ENCODE measurements around the gene CTNNA3. TPM values are rescaled to one million over a fixed set of nuclear protein-coding genes. Genes with fewer than 3 reads are reported as not detected.

The CTNNA3 gene
- total RNA-seq, 1 donor from 2014 or later, result not detected

DNA sequence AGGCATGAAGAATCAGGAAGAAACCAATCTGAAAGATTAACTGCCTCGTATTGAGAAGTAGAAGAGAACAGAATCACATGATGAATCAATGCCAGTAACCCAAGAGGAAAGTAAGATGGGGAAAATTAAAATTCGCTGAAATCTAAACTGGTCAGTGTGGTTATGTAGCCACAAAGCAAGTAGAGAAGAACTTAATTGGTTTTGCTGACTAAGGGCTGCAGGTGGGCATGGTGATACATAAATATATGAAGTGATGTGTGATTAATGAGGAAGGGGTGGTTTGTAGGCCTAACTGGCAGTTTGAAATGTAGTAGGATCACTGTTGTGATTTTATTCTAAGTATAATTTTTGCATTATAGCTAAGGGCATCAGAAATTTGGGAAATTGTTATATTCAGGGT lies 853.6 kb downstream of the CTNNA3 start:
- no peak overlapping the region for H3K27ac Mint-ChIP-seq
- no peak overlapping the region for H3K4me3 Mint-ChIP-seq (ENCODE audit: low read depth)
- H3K27me3 Mint-ChIP-seq (ENCODE audit: low read depth), result no peaks in the 10 kb centered on the region
- no peaks in the 10 kb centered on the region for H3K9me3 Mint-ChIP-seq
- no peaks in the 10 kb centered on the region for H3K36me3 Mint-ChIP-seq (ENCODE audit: low read depth)
- intact Hi-C loops (cut with micrococcal nuclease), result no loop called here
- no peaks in the 10 kb centered on the region for H3K4me1 Mint-ChIP-seq (ENCODE audit: low read depth)
- DNase-seq (ENCODE audit: low spot score), result no peak

DNA sequence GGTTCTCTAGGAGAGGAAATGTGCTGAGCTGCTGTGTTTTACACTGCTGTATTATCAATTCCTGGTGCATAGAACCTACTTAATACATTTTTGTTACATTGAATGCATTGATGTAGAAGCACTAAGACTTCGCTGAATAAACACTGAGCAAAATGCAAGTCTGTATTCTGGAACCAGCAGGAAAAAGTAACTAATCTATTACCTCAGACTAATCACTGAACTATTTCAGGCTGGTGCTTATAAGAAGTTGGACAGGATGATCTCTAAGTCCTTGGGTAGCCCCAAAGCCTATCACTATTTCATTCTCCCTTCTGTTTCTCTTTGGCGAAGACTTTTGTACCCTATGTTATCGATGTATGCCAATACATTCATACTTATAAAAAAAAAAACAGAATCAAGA lies 857.3 kb downstream of the CTNNA3 start:
- Mint-ChIP-seq H3K4me3 (ENCODE audit: low read depth) (no peak overlapping the region), H3K4me1 (ENCODE audit: low read depth) (no peaks in the 10 kb centered on the region), H3K36me3 (ENCODE audit: low read depth) (no peaks in the 10 kb centered on the region), H3K9me3 (no peaks in the 10 kb centered on the region), H3K27ac (no peak overlapping the region), H3K27me3 (ENCODE audit: low read depth) (no peaks in the 10 kb centered on the region)
- intact Hi-C loops (cut with micrococcal nuclease), result no loop called here
- no peak for DNase-seq (ENCODE audit: low spot score)

DNA sequence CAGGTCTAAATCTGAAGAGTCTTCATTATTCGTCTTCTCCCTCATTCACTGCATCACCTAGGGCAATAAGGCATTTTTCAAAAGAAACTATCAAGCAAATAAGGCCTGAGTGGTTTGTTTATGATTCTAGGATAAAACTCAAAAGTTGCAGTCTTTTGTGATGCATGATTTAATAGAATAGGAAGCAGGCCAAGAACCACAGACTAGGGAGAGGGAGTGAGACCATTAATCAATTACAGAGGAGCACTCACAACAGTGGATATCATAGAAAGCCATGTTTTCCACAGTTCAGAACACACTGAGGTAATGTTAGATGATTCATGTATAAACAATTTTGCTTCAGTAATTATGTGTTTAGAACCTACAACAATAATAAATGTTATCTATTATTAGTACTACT lies 858.0 kb downstream of the CTNNA3 start:
- no peak overlapping the region for H3K4me3 Mint-ChIP-seq (ENCODE audit: low read depth)
- H3K4me1 Mint-ChIP-seq (ENCODE audit: low read depth), result no peaks in the 10 kb centered on the region
- DNase-seq (ENCODE audit: low spot score), result no peak
- H3K27ac Mint-ChIP-seq, result no peak overlapping the region
- no peaks in the 10 kb centered on the region for H3K36me3 Mint-ChIP-seq (ENCODE audit: low read depth)
- intact Hi-C loops (cut with micrococcal nuclease), result no loop called here
- no peaks in the 10 kb centered on the region for H3K9me3 Mint-ChIP-seq
- H3K27me3 Mint-ChIP-seq (ENCODE audit: low read depth), result no peaks in the 10 kb centered on the region

DNA sequence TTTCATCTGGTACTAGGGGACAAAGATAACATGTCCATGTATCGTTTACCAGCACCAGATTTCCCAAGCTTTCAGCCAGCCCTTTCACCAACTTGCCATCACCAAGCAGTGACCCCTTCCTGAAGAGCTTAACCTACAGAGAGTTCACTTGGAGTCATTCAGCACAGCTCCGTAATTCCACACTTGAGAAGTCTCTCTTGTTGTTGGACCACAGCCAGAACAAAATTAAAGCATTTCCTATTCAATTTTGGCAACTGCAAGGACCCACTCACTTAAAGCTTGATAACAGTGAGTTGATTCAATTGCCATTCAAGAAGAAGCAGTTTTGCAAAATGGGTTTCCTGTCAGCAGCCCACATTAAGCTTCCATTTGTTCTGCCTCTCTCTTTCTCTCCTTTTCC lies 858.7 kb downstream of the CTNNA3 start:
- Mint-ChIP-seq H3K36me3 (ENCODE audit: low read depth) (no peaks in the 10 kb centered on the region), H3K27me3 (ENCODE audit: low read depth) (no peaks in the 10 kb centered on the region), H3K4me1 (ENCODE audit: low read depth) (no peaks in the 10 kb centered on the region), H3K4me3 (ENCODE audit: low read depth) (no peak overlapping the region), H3K27ac (no peak overlapping the region), H3K9me3 (no peaks in the 10 kb centered on the region)
- intact Hi-C loops (cut with micrococcal nuclease), result no loop called here
- no peak for DNase-seq (ENCODE audit: low spot score)

- intact Hi-C loops (cut with micrococcal nuclease), result no loop called here
- no peaks in the 10 kb centered on the region for H3K4me1 Mint-ChIP-seq (ENCODE audit: low read depth)
Measured at GRCh38 chr10:66836771-66837170, 859.2 kb downstream of the CTNNA3 start.

DNA sequence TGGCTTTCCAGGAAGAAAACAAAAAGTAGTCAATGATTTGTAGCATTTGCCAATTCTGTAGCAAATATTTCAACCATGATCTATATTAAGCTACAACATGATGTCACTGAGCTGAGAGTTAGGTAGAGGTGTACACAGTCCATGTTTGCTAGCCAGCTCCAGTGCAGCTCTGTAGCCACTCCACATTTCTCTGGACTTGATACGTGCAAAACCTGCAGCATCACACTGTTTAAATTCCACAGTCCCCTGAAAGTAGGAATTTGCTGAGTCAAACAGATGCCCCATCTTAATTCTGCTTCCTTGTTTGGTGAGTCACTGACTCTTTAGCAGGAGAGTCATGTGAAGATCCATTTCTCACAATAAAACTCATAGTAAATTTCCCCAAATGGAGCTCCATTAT lies 859.9 kb downstream of the CTNNA3 start:
- Mint-ChIP-seq H3K4me3 (ENCODE audit: low read depth) (no peak overlapping the region), H3K27ac (no peak overlapping the region), H3K9me3 (no peaks in the 10 kb centered on the region), H3K27me3 (ENCODE audit: low read depth) (no peaks in the 10 kb centered on the region), H3K4me1 (ENCODE audit: low read depth) (no peaks in the 10 kb centered on the region), H3K36me3 (ENCODE audit: low read depth) (no peaks in the 10 kb centered on the region)
- intact Hi-C loops (cut with micrococcal nuclease), result no loop called here
- no peak for DNase-seq (ENCODE audit: low spot score)

More at GRCh38 chr10:66836771-66837170, 859.2 kb downstream of the CTNNA3 start:
- H3K4me3 Mint-ChIP-seq (ENCODE audit: low read depth), result no peak overlapping the region
- no peak for DNase-seq (ENCODE audit: low spot score)
- H3K36me3 Mint-ChIP-seq (ENCODE audit: low read depth), result no peaks in the 10 kb centered on the region
- no peaks in the 10 kb centered on the region for H3K27me3 Mint-ChIP-seq (ENCODE audit: low read depth)
- H3K27ac Mint-ChIP-seq, result no peak overlapping the region
- H3K9me3 Mint-ChIP-seq, result no peaks in the 10 kb centered on the region

DNA sequence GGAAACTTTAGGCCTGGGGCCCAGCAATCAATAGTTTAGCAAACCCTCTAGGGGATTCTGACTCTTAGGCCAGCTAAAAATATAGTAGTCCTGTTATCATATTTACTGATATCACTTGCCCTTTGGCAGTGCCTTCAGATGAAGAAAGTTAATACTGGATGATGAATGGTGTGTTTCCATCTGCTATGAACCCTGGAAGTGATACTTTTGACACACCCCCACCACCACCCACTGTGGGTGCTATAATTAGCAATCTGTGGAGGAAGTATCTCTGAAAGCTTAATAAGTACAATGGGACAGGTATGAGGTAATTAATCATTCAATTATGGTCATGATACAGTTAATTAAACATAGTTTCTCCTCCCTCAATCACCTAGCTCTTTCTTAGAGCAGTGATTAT lies 860.6 kb downstream of the CTNNA3 start:
- H3K27ac Mint-ChIP-seq, result no peak overlapping the region
- no peak for DNase-seq (ENCODE audit: low spot score)
- no peaks in the 10 kb centered on the region for H3K27me3 Mint-ChIP-seq (ENCODE audit: low read depth)
- H3K36me3 Mint-ChIP-seq (ENCODE audit: low read depth), result no peaks in the 10 kb centered on the region
- intact Hi-C loops (cut with micrococcal nuclease), result no loop called here
- H3K4me1 Mint-ChIP-seq (ENCODE audit: low read depth), result no peaks in the 10 kb centered on the region
- H3K9me3 Mint-ChIP-seq, result no peaks in the 10 kb centered on the region
- H3K4me3 Mint-ChIP-seq (ENCODE audit: low read depth), result no peak overlapping the region

- Mint-ChIP-seq H3K9me3 (no peaks in the 10 kb centered on the region), H3K4me1 (ENCODE audit: low read depth) (no peaks in the 10 kb centered on the region), H3K4me3 (ENCODE audit: low read depth) (no peak overlapping the region), H3K27ac (no peak overlapping the region), H3K36me3 (ENCODE audit: low read depth) (no peaks in the 10 kb centered on the region), H3K27me3 (ENCODE audit: low read depth) (no peaks in the 10 kb centered on the region)
- intact Hi-C loops (cut with micrococcal nuclease), result no loop called here
- DNase-seq (ENCODE audit: low spot score), result no peak
Measured at GRCh38 chr10:66834802-66835201, 861.2 kb downstream of the CTNNA3 start.

- Mint-ChIP-seq H3K9me3 (no peaks in the 10 kb centered on the region), H3K36me3 (ENCODE audit: low read depth) (no peaks in the 10 kb centered on the region), H3K4me3 (ENCODE audit: low read depth) (no peak overlapping the region), H3K4me1 (ENCODE audit: low read depth) (no peaks in the 10 kb centered on the region), H3K27ac (no peak overlapping the region), H3K27me3 (ENCODE audit: low read depth) (no peaks in the 10 kb centered on the region)
- intact Hi-C loops (cut with micrococcal nuclease), result no loop called here
- DNase-seq (ENCODE audit: low spot score), result no peak
Measured at GRCh38 chr10:66833861-66834260, 862.1 kb downstream of the CTNNA3 start.

DNA sequence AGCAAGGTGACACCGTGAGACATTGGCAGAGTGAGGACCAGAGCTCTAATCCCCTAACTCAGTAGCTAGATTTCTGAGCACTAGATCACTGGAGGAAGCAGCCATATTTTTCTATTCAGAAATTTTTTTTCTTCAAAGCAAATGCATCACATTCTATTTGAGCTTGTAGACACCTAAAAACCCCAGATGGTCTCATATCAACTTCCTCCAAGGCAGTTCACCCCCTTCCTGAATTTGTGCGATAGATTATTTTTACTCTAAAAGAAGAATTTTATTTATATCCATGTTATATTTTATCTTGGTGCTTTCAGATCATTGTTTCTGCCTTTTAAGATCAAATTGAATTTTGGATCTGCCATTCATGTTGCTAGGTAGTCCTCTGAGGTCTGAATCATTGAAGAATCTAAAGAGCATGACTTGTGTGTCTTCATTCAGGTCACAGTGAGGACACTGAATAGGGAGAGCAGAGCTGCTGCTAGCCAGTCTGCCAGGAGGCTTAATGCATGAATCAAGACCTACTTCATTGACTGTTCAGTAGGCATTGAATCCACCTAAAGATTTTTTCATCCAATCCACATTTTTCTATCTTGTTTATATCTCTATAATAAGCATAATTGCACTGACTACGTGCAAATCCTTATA lies 863.1 kb downstream of the CTNNA3 start:
- no peaks in the 10 kb centered on the region for H3K27me3 Mint-ChIP-seq (ENCODE audit: low read depth)
- no peaks in the 10 kb centered on the region for H3K4me1 Mint-ChIP-seq (ENCODE audit: low read depth)
- H3K4me3 Mint-ChIP-seq (ENCODE audit: low read depth), result no peak overlapping the region
- no peak overlapping the region for H3K27ac Mint-ChIP-seq
- H3K9me3 Mint-ChIP-seq, result no peaks in the 10 kb centered on the region
- no peak for DNase-seq (ENCODE audit: low spot score)
- H3K36me3 Mint-ChIP-seq (ENCODE audit: low read depth), result no peaks in the 10 kb centered on the region
- intact Hi-C loops (cut with micrococcal nuclease), result no loop called here

DNA sequence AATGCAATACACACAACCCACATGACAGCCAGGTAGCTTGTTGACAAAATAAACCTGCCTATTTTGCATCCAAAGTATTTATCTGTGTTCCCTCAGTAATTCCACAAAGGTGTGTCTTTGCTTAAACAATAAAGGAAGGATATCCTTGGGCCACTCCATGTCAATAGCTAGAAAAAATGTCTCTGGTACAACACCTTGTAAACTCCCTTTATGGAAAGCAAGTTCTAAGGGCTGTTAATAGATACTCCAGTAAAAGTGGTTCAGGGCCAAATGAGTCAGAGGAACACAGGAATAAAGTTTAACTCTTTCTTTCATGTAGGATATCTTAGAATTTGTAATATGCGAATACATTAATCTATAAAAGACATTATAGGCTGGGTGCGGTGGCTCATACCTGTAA lies 867.0 kb downstream of the CTNNA3 start:
- no peaks in the 10 kb centered on the region for H3K9me3 Mint-ChIP-seq
- no peak for DNase-seq (ENCODE audit: low spot score)
- H3K4me1 Mint-ChIP-seq (ENCODE audit: low read depth), result no peaks in the 10 kb centered on the region
- H3K4me3 Mint-ChIP-seq (ENCODE audit: low read depth), result no peak overlapping the region
- intact Hi-C loops (cut with micrococcal nuclease), result no loop called here
- H3K27me3 Mint-ChIP-seq (ENCODE audit: low read depth), result no peaks in the 10 kb centered on the region
- no peak overlapping the region for H3K27ac Mint-ChIP-seq
- H3K36me3 Mint-ChIP-seq (ENCODE audit: low read depth), result no peaks in the 10 kb centered on the region

DNA sequence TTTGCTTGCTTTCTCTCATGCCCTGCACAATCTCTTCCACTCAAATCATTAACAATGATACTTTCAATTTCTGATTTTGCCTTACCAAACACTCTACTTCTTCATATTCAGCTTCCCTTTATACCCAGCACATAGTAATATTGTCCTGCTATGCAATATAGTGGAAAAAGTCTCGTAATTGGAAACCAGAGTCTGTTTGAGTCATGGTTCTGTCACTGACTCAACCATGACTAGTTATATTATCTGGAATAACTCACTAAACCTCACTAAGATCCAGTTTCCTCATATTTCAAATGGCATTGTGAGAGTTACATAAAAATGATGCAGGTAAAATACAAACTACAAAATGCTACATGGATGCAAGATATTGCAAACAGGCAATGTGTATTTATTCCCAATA lies 868.6 kb downstream of the CTNNA3 start:
- no peaks in the 10 kb centered on the region for H3K9me3 Mint-ChIP-seq
- H3K4me3 Mint-ChIP-seq (ENCODE audit: low read depth), result no peak overlapping the region
- no peaks in the 10 kb centered on the region for H3K27me3 Mint-ChIP-seq (ENCODE audit: low read depth)
- H3K36me3 Mint-ChIP-seq (ENCODE audit: low read depth), result no peaks in the 10 kb centered on the region
- no peak overlapping the region for H3K27ac Mint-ChIP-seq
- no peaks in the 10 kb centered on the region for H3K4me1 Mint-ChIP-seq (ENCODE audit: low read depth)
- intact Hi-C loops (cut with micrococcal nuclease), result no loop called here
- no peak for DNase-seq (ENCODE audit: low spot score)

GRCh38 chr10:66823301-66823700 lies 872.7 kb downstream of the CTNNA3 start:
- H3K4me1 Mint-ChIP-seq (ENCODE audit: low read depth), result no peaks in the 10 kb centered on the region
- no peak for DNase-seq (ENCODE audit: low spot score)
- H3K9me3 Mint-ChIP-seq, result no peaks in the 10 kb centered on the region
- H3K36me3 Mint-ChIP-seq (ENCODE audit: low read depth), result no peaks in the 10 kb centered on the region
- H3K27me3 Mint-ChIP-seq (ENCODE audit: low read depth), result no peaks in the 10 kb centered on the region
- H3K27ac Mint-ChIP-seq, result no peak overlapping the region
- no peak overlapping the region for H3K4me3 Mint-ChIP-seq (ENCODE audit: low read depth)
- intact Hi-C loops (cut with micrococcal nuclease), result no loop called here

GRCh38 chr10:66822801-66823200 lies 873.2 kb downstream of the CTNNA3 start:
- intact Hi-C loops (cut with micrococcal nuclease), result no loop called here
- no peak overlapping the region for H3K27ac Mint-ChIP-seq
- no peak for DNase-seq (ENCODE audit: low spot score)

More at GRCh38 chr10:66822801-66823200, 873.2 kb downstream of the CTNNA3 start:
- Mint-ChIP-seq H3K36me3 (ENCODE audit: low read depth) (no peaks in the 10 kb centered on the region), H3K4me3 (ENCODE audit: low read depth) (no peak overlapping the region), H3K4me1 (ENCODE audit: low read depth) (no peaks in the 10 kb centered on the region), H3K9me3 (no peaks in the 10 kb centered on the region), H3K27me3 (ENCODE audit: low read depth) (no peaks in the 10 kb centered on the region)
